GM03348 (cell line): ENCODE results near the gene MYO9A.
A peak's percentile ranks its signal among the peaks of the same experiment; 100 is the strongest.

Source experiments
- DNase-seq: peaks from one replicate; pipeline ENCODE4 v3.0.0; 2012; ENCODE audit warnings: low spot score

Gene MYO9A

DNA sequence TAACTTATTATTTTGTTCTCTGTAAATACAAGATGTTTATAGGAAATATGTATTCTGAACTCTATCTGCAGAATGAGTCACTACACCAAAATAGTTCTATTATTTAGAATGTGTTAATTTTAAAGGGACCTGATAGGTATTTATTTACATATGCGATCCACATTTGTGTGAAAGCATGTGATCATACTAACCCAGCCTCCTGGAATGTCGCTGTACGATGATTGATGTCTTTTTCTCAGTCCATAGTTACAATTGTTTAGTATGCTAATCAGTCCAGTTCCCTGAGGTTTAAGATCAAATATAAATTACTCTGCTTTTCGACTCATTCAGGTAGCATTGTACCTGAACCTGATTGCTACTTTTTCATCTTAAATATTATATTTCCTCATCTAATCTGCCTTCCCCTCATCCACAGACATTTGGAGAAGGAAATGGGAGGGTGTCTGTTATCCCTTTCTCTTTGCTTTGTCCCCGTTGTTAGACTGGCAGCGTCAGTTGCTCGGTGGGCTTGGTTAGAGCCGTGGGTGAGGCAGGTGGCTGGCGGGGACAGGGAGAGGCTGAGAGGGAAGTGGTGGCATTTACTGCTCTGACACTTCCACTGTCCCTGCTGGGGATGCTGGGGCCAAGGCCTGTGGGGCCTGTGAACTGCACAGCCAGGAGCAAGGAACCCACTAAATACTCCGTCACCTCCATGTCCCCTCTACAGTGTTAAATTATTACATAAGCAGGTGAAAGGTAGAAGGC is 335.4 kb downstream of the MYO9A start:
- DNase-seq: no peak

DNA sequence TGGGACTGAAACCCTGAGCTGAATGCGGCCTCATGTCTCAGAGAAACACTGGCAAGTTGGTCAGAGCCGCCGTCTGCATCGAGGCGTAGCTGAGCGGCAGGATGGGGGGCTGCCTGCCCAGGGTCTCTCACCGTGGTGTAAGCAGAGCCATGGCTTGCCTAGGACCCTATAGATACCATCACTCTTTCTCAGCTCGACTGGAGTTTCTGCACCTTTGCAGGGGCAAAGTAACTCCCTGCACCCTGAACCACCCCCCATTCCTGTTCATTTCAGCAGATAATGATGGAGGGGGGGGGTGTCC is 336.0 kb downstream of the MYO9A start:
- no peak for DNase-seq

DNA sequence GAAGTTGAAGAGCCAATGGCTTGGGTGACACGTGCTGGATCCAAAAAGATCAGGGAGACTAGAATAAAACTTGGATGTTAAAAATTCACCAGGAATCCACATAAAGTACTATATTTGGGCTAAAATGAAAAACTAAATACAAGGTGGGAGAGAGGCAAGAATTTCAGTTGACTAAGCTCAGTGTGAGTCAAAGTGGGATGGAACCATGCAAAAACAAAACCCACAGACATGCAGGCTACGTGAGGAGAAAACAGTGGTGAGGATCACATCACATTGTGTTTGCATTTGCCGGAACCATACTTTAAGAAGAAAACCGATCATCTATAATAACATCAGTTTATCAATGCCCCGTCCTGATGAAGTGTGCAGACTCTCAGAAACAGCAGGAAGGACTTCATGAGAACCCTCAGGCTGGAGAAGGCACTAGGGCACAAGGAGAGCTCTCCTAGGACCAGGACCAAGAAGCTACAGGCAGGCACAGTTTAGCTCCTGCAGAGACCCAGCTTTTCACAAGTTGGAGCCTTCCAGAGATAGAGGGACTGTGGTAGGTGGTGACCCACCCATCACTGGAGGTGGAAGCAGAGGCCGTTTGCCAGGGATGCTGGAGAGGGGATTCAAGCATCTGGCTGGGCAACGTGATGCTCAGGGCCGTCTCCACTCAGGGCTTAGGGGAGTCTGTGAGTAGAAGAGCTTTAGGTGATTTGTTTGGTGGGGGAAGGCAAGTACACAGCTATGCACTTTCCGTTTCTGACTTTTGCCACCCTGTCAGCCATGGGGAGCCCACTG is 336.6 kb downstream of the MYO9A start:
- peak; percentile 42 for DNase-seq

DNA sequence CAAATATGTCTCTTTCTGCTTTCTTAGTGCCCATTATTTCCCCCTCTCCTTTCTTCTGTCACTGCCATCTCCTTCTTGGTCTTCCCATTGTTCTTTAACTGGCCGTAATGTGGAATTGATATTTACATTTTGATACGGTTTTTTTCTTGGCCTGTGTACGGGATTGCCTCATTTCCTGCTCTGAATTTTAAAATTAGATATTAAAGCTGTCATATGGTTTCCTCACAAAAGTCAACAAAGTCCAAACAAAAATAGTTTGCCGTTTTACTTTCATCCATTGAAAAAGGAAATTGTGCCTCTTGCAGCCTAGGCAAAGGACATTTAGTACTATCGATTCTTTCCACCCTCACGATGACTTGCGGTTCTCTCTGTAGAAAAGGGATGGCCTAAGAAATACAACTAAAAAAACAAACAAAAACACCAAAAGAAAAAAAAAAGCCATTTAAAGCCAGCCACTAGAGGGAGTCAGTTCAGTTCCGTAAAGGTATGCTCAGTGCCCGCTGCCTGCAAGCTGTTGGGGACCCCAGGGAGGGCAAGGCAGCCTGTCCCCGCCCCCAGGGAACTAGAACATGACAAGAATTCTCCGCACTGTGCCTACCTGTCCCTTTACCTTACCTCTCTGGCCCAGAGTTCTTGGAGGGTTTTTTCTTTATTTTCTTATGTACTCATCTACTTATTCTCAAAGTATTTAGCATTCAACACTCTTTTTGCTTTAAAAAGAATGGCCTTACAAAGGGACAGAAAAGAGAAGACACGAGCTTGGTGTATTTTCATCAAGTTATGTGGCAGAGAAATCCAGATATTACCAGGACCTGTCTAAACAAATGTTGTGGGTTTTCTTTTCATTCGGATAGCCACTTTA is 337.6 kb downstream of the MYO9A start:
- peak; percentile 75 for DNase-seq

DNA sequence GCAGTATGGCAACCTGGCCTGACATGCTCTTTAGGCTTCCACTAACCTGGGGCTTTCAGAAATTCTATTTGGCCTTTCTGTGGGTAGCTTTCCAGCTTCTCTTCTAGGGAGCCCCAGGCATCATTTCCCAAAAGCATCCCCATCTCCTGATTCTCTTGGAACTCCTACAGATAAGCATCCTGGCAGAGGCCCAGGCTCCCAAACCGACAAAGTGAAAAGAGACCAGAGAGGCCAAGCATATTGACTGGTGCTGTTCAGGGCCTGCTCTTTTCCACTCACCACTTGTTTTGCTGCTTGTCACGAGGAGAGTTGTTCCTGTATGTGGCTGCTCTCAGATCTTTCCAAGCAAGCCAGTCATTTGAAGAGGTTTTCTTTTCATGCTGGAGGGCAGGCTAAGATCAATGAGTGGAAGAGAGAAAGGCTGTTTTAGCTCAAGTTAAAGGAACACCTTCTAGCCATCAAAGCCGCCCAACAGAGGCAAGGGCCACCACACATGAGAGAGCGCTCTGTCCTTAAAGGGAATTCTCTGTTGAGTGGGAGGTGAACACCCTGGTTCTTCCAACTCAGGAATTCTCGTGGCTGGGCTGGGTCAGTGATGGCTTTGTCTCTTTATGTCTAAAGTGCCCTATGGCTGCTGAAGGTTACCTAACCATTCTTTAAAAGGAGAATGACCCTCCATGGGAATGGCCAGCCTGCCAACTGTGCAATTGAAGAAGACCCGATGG is 338.7 kb downstream of the MYO9A start:
- DNase-seq: no peak

DNA sequence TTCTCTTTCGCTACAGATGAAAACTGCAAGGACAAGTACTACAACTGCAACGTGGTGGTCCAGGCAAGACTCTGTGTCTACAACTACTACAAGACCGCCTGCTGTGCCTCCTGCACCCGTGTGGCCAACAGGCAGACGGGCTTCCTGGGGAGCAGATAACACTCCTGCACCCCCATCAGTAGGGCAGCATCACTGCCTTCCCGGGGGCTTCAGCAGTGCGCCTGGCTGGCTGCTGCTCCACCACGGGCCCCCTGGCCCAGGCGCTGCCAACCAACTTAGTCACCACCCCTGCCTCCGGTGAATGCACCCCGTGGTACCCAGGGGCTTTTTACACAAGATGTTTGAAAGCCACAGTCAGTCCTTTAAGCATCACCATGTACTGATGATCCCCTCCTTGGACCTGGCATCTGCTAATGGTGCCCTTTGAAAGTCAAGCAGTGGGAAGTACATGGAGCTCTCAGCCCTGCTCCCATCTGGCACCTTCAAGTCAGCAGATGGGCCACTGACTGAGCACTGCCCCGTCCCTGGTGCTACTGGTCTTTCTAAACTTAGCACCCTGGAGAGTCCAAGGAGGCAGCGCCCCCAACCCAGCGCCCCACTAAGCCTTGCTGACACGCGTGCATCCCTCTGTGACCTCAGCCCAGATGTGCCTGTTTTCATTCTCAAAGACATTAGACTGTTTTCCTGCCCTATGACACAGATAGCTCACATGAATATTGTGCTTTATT is 340.6 kb downstream of the MYO9A start:
- no peak for DNase-seq

DNA sequence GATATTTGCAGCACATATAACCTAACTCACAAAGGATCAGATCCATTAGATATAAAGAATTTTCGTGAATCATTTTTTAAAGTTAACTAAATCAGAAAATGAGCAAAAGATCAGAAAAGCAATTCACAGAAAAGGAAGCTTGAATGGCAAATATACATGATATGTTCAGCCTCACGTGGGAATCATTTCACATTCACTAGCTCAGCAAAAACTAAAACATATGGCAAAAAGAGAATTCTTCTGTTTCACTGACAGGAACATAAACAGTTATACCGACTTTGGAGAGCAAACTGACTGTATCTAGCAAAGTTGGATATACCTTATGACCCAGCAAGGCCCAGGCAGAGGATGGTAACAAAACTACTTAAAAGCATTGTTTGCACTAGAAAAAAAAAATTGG is 341.6 kb downstream of the MYO9A start:
- no peak for DNase-seq

DNA sequence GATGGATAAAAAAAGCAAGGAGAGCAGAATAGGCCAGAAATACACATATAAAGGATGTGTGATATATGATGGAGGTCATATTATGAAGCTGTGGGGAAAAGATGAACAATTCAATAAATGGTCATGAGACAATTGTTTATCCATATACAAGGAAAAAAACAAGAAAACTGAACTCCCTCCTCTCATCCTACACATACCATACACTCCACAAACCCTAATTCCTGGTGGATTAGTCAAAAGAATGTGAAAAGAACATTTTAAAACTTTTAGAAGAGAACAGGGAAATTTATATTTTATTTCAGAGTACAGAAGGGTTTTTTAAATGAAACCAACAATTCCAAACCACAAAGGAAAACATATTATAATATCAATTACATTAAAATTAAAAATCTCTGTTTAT is 342.1 kb downstream of the MYO9A start:
- DNase-seq: no peak

DNA sequence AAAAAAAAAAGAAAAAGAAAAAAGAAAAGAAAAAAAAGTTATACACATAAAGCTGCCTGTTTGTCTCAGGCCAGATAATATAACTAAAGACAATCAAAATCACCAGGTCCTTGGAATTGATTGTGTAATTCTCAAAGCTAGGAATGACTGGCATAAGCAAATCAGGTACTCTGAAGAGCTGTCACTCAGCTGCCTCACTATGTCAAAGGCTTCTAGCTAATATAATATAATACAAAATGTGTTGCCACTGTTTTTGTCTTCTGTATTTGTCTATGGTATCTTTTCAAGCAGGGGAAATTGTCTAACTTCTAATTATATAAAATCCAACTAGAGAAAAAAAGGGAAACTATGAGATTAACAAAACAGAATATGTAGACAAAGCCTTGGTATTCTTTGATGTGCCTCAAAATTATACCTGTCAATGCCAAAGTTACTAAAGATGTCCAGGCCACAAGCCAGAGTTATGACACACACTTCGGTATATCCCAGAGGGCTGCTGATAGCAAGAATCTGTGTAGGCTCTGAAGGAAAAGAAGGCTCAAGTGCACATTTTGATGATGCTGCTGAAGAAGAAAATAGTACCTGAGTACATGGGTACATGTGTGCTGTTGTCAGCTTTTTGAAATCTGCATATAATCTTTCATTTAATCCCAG is 344.6 kb downstream of the MYO9A start:
- no peak for DNase-seq
